CD4-positive, alpha-beta T cell treated with Interleukin-17A for 1 hour (primary cell): Measurements from ENCODE around the gene GALNT5.

ENCODE experiments used
- DNase-seq: peaks from one replicate; pipeline ENCODE4 v3.0.0-alpha.2; 2020

GALNT5 gene

DNA sequence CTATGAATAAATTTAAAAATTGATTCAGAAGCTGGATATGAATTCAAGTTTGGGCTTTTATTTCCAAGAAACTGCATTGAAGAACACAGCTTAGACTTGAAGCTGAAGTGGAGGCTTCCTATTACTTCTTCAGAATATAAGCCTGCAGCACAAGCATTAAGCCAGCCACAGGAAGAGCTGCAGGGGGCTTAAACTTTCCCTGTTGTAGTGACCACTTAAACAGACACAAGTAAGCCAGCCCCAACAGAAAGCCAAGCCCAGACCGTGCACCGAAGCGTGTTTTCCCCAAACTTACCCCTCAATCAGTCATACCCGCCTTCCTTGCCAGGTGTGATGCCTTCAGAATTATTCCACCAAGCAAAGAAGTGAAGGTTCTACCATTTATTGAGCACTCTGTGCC, 39.5 kb downstream of the GALNT5 start:
- DNase-seq = no peak

DNA sequence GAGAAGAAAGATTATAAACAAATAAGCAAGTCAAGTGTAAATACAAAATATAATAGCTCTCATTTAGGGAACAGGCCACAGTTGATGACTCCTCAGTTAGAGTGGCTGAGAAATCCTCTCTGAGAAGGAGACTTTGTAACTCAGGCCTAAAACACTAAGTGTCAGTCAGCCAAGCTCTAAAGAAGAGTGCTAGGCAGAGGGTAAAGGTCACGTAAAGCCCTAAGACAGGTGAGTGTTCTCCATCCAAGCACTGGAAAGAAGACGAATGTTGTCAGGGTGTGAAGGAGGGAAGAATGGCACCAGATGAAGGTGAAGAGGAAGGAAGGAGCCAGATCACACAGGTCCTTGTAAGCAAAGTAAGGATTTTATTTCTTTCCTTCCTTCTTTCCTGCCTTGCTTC, 43.8 kb downstream of the GALNT5 start:
- no peak for DNase-seq

GRCh38 chr2:157302492-157303099, 45.1 kb downstream of the GALNT5 start:
- DNase-seq = peak; percentile 68

- no peak for DNase-seq
Measured at GRCh38 chr2:157303612-157304011, 46.1 kb downstream of the GALNT5 start.

DNA sequence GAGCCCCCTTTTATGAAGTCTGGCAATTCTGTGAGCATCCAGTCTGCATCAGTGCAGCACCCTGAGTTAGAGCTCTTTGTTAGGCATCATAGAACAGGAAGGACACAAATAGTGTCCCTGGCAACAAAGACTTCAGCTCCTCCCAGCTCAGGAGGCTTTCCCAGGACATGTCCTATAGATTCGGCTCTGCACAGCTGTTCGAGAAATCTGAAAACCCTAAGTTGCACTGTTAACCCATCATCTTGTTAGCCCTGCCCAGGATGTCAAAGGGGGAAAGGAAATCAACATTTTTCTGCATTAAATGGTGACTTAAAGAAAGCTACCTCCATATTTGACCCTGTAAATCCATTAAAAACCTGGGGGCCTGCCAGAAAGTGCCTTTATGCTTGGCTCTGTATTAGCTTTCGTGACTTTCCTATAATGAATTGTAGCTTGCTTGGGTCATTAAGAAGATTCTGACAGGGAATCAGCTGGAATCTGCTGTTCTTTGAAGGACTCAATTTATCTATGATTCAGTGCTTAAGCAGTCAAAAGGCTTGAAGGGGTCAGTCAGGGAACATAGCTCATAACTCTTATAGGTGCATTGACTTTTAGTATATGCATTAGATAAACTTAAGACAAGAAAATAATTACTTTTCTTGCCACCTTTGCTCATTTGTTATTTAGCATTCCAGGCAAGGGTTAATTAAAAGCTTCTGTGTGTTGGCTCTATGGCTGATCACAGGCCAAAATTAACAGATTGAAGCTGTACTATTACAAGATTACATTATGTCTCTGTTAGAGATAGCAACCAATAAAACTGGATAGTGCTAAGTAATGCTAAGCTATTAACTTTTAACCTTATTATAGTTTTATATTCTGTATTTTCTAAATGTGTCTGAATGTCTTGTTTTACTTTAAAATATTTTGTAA, 47.6 kb downstream of the GALNT5 start:
- DNase-seq = no peak

GRCh38 chr2:157305723-157306110, 48.2 kb downstream of the GALNT5 start:
- no peak for DNase-seq

DNA sequence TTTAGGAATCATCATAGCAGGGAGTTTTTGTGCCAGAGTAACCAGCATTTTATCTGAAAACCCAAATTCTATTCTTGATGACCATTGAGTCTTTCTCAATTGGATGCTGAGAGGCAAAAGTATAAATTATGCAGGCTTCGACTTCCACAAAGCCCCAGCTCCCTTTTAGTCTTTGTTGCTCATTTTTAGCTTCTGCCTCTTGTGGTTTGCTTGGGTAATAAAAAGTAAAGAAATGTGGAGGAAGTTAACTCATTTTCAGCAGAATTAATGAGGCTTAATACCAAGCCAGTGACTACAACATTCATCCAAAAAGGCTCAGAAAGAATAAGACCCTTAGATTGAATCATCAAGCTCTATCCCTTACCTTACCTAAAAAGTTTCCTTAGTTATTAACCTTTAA, 49.5 kb downstream of the GALNT5 start:
- DNase-seq = peak; percentile 8

GRCh38 chr2:157309878-157310277, 52.4 kb downstream of the GALNT5 start:
- DNase-seq = no peak

DNA sequence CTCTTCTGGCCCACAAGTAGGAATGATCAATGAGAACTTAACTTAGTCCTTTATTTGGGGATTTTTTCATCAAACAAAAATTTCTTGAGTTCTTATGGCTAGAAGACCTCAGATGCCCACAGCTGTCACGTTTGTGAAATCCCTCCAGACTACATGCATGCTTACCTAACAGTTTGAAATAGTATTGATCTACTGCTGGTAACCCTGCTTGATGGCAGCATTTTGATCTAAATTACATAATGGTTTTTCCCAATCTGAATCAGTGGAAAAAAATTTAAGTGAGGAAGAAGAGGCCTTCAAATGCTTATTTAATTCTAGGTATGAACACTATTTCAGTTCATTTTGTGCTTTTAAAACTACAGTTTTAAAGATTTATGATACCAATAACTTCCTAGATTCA, 54.2 kb downstream of the GALNT5 start:
- DNase-seq = no peak

GRCh38 chr2:157312866-157313486, 55.5 kb downstream of the GALNT5 start:
- no peak for DNase-seq

DNA sequence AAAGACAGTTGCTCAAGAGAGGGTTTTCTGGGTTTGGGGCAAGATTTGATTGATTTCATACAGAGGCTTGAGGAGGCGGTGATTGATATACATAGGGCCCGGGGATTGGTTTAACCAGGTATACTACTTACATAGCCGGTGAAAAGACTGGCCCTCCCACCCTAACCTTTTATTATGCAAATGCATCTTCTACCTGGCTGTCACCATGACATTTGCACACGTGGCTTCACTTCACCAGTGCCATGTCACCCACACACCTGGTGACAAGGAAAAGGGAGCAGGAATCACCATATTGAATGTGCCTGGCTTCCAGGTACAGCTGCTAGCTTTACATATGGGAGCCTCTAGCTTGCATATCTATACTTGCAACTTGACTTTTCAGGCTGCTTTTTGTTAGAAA, 58.4 kb downstream of the GALNT5 start:
- DNase-seq = no peak

- DNase-seq = no peak
Measured at GRCh38 chr2:157318884-157319283, 61.4 kb downstream of the GALNT5 start.

DNA sequence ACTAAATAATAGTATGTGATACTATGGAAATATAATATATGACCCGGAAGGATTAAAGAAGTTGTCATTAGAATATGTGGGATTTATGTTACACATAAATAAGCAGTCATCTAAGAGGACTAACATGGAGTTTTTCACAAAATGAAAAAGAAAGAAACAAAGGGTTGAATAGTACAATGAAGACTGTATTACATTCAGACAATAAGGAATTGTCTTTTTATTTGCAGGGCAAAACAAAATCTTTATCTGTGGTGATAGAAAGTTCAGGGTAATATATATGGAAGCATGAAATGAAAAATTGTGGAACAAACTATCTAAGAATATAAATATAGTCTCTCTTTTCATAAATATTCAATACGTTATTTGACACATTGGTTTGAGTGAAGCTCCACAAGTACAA, 62.3 kb downstream of the GALNT5 start:
- no peak for DNase-seq

- no peak for DNase-seq
Measured at GRCh38 chr2:157320409-157320808, 62.9 kb downstream of the GALNT5 start.

- DNase-seq = no peak
Measured at GRCh38 chr2:157321466-157321865, 64.0 kb downstream of the GALNT5 start.

DNA sequence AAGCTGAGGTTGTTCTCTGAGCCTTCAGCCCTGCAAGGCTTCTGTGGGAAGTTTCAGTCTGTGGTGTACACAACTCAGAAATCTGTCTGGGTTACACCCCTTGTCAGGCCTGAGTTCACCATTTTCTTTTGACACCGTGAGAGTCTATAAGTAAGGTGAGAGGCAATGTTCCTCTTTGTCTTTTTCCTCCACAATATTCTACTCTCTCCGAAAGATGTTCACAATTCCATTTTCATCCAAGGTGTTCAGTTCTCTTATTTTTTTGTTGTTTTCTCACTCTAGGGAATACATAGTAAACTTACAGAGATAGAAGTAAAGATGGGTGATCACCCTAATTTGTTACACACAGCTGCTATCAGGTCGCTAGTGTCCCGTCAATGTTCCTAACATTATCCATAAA, 64.9 kb downstream of the GALNT5 start:
- DNase-seq = no peak

DNA sequence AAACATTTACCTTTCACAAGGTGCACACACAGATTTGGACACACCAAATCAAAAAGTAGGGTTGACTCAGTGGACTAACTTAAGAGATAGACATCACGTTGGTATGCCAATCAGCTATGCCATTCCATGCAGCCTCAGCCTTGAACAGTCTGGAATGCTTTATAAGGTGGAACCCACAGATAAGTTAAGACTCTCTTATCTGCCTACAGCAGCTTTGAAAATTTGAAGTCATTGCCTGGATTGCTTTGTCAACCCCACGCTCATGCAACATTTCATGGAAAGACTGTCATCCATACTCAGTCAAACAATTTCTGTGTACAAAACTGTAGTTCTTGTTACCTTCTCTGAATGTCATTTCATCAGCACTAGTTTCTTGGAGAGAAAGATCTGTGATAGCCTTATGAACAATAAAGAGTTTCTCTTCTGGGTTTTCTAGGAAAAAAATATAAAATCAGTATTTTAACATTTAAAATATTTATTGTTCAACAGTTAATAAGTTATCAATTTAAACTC, 66.9 kb downstream of the GALNT5 start:
- no peak for DNase-seq

DNA sequence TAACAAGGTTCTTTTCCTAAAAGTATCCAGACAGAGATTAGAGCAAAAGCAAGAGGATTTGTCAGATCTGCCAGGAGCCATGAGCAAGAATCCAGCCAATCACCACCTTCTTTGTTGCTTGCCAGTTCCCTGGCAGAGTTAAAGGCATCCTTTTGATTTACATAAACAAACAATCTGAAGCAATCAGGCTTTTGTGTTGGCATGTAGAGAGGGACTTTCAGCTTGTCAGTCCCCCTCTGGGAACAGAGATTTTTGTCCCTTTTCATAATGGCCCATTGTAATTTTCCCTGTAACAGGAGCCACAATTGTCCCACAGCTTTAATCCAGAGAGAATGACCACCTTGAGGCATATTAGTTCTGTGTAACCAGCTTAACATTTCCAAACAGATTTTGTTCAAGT, 68.3 kb downstream of the GALNT5 start, which contains the start of gene ERMN:
ERMN (minus strand) TSS at position 39 of the 400 bp plus-strand sequence. CDS start 182 bp downstream, outside the sequence.
- DNase-seq = no peak

- no peak for DNase-seq
Measured at GRCh38 chr2:157326698-157327097, 69.2 kb downstream of the GALNT5 start.

DNA sequence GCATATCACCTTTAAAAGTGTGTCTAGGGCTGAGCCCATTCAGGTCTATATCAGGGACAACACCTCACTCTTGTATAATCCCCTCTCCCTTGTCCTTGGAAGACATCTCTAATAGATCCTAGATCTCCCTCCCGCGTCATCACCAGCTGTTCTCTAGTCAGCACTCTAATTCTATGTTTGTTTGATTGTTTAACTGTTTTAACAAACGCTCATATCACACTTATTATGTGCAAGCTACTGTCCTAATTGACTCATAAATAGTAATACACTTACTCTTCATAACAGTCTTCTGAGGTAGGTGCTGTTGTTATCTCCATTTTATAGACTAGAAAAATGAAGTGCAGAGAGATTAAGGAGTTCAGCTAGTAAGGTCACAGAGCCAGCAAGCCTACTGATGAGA, 69.7 kb downstream of the GALNT5 start:
- no peak for DNase-seq

- DNase-seq = peak; percentile 88
Measured at GRCh38 chr2:157327621-157328500, 70.4 kb downstream of the GALNT5 start.

- DNase-seq = no peak
Measured at GRCh38 chr2:157329524-157329923, 72.0 kb downstream of the GALNT5 start.
